ENCODE measurements around the gene ELMOD1. TPM values are rescaled to one million over a fixed set of nuclear protein-coding genes. Genes with fewer than 3 reads are reported as not detected.

The ELMOD1 gene
- total and polyA plus RNA-seq, 2 experiments from 2014 or later: 1.2 to 1.6 TPM

DNA sequence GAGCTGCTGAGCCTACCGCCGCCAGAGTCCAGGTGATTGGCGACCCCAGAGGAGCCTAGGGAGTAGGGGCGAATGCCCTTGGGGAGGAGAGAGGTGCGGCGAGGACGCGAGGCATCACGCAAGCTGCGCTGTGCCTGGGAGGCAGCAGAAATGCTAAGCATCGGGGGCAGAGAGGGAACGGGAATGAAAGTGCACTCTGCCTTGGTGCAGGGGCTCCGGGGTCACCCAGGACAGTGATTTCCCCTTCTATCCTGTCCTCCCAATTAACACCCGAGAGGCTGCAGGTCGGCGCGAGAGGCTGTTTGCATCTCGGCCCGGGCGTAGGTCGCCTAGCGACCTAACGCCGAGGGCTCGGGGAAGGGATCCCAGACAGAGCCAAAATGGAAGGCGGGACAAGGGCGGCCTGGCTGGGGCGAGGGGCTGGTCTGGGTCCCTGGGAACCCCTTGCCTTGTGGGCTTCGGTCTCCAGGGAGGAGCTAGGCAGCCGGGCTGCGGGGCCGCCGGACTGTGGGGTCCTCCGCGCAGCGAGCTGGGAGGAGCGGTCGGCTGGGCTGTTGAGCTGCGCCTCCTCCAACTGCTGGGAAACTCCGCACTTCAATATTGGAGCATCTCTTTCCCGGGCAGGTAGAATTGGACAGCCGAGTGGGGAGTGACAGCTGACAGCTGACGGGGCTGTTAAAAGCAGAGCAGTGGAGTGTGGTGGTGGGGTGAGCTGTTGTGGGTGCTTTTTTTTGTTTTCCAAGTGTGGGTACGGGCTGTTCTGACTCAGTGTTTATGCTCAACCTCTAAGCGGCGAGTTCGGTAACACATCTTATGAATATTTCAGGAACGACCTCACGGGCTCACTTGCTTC, 657 bp downstream of the ELMOD1 start:
- ATAC-seq: peak; percentile 67
- no peak overlapping the region for H3K27ac Mint-ChIP-seq
- no peaks in the 10 kb centered on the region for H3K36me3 ChIP-seq (ENCODE audit: insufficient read depth)

DNA sequence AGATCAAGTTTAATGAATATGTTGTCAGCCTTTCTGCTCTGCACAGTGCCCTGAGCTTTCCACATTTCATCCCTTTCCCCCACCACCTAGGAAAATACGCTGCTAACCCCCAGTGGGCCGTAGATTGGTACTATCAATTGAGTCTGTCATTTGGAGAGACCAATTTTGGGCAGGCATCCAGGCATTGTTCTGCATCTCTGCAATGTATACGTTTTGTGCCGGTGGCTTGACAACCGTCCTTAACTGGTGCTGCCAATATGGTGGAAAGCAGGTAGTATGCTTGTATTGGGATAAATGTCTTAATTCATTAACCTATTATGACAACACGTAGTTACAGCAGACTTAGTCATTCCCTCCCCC, 1.3 kb downstream of the ELMOD1 start:
- Histone ChIP-seq H3K4me1 (ENCODE audit: insufficient read depth) (peaks cover 32% of the 10 kb centered on the region), H3K9me2 (ENCODE audit: insufficient read depth) (no peaks in the 10 kb centered on the region), H2AFZ (no peak overlapping the region), H3K27me3 (ENCODE audit: insufficient read depth) (peaks cover 84% of the 10 kb centered on the region), H3K79me2 (replicated peaks; ENCODE audit: insufficient read depth) (no peaks in the 10 kb centered on the region), H3F3A (replicated peaks; ENCODE audit: low read depth) (no peaks in the 10 kb centered on the region; the same call in 1 of the 2 replicates), H3K36me3 (ENCODE audit: insufficient read depth) (no peaks in the 10 kb centered on the region), H3K4me3 (peak overlapping the region; percentile 84), H3K4me2 (peak overlapping the region; percentile 99), H4K20me1 (replicated peaks; ENCODE audit: insufficient read depth) (no peaks in the 10 kb centered on the region), H3K27ac (ENCODE audit: low read depth) (no peak overlapping the region)
- Mint-ChIP-seq H3K27ac (no peak overlapping the region), H3K27me3 (ENCODE audit: insufficient read depth, low read depth, poor library complexity) (peaks cover 64% of the 10 kb centered on the region), H3K36me3 (ENCODE audit: low read depth) (no peaks in the 10 kb centered on the region; the same call in 2 of the 3 replicates), H3K4me1 (peaks cover 31% of the 10 kb centered on the region), H3K4me3 (peak overlapping the region; percentile 88), H3K9me3 (no peaks in the 10 kb centered on the region)
- DNase-seq (ENCODE audit: low spot score): no peak
- TF ChIP-seq EZH2 (IDR thresholded peaks at IDR 0.05; ENCODE audit: low read depth, unreplicated experiment): peak; percentile 11
- TF ChIP-seq POLR2AphosphoS5 (IDR thresholded peaks at IDR 0.05; ENCODE audit: low read depth): no peak
- ATAC-seq: no peak

More for the DNA sequence above, 657 bp downstream of the ELMOD1 start:
- H3K4me3 Mint-ChIP-seq: peak overlapping the region; percentile 88
- Histone ChIP-seq H3K27ac (ENCODE audit: low read depth) (no peak overlapping the region), H3K27me3 (ENCODE audit: insufficient read depth) (peaks cover 90% of the 10 kb centered on the region), H4K20me1 (replicated peaks; ENCODE audit: insufficient read depth) (no peaks in the 10 kb centered on the region), H3K4me1 (ENCODE audit: insufficient read depth) (peaks cover 32% of the 10 kb centered on the region), H3K4me3 (peak overlapping the region; percentile 84), H3K79me2 (replicated peaks; ENCODE audit: insufficient read depth) (no peaks in the 10 kb centered on the region), H3K4me2 (peak overlapping the region; percentile 99), H2AFZ (peak overlapping the region; percentile 96), H3K9me2 (ENCODE audit: insufficient read depth) (no peaks in the 10 kb centered on the region), H3F3A (replicated peaks; ENCODE audit: low read depth) (no peaks in the 10 kb centered on the region; the same call in 1 of the 2 replicates)
- peaks cover 64% of the 10 kb centered on the region for H3K27me3 Mint-ChIP-seq (ENCODE audit: insufficient read depth, low read depth, poor library complexity)
- TF ChIP-seq EZH2 (IDR thresholded peaks at IDR 0.05; ENCODE audit: low read depth, unreplicated experiment): peak; percentile 71
- TF ChIP-seq, protein P1, sequence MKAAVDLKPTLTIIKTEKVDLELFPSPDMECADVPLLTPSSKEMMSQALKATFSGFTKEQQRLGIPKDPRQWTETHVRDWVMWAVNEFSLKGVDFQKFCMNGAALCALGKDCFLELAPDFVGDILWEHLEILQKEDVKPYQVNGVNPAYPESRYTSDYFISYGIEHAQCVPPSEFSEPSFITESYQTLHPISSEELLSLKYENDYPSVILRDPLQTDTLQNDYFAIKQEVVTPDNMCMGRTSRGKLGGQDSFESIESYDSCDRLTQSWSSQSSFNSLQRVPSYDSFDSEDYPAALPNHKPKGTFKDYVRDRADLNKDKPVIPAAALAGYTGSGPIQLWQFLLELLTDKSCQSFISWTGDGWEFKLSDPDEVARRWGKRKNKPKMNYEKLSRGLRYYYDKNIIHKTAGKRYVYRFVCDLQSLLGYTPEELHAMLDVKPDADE (IDR thresholded peaks at IDR 0.05): no peak
- TF ChIP-seq, protein P2, sequence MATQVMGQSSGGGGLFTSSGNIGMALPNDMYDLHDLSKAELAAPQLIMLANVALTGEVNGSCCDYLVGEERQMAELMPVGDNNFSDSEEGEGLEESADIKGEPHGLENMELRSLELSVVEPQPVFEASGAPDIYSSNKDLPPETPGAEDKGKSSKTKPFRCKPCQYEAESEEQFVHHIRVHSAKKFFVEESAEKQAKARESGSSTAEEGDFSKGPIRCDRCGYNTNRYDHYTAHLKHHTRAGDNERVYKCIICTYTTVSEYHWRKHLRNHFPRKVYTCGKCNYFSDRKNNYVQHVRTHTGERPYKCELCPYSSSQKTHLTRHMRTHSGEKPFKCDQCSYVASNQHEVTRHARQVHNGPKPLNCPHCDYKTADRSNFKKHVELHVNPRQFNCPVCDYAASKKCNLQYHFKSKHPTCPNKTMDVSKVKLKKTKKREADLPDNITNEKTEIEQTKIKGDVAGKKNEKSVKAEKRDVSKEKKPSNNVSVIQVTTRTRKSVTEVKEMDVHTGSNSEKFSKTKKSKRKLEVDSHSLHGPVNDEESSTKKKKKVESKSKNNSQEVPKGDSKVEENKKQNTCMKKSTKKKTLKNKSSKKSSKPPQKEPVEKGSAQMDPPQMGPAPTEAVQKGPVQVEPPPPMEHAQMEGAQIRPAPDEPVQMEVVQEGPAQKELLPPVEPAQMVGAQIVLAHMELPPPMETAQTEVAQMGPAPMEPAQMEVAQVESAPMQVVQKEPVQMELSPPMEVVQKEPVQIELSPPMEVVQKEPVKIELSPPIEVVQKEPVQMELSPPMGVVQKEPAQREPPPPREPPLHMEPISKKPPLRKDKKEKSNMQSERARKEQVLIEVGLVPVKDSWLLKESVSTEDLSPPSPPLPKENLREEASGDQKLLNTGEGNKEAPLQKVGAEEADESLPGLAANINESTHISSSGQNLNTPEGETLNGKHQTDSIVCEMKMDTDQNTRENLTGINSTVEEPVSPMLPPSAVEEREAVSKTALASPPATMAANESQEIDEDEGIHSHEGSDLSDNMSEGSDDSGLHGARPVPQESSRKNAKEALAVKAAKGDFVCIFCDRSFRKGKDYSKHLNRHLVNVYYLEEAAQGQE (IDR thresholded peaks at IDR 0.05; ENCODE audit: unreplicated experiment): no peak
- DNase-seq (ENCODE audit: low spot score): peak; percentile 62
- H3K4me1 Mint-ChIP-seq: peaks cover 31% of the 10 kb centered on the region
- no peaks in the 10 kb centered on the region; the same call in 2 of the 3 replicates for H3K36me3 Mint-ChIP-seq (ENCODE audit: low read depth)
- H3K9me3 Mint-ChIP-seq: no peaks in the 10 kb centered on the region

All from GM23338 (cell line).